KMS-11 (cell line): ENCODE data around the gene ASF1A.

ENCODE experiments used
- H2AFZ ChIP-seq: fragments of 200-600 bp; sonication (generic); 2 replicates; pipeline ENCODE4 v1.6.1; 2016; ENCODE audit warnings: antibody characterized with exemption, mixed run types, low read depth
- H3K27ac ChIP-seq: fragments of 200-600 bp; sonication (generic); 2 replicates; pipeline ENCODE4 v1.6.1; 2016; ENCODE audit warnings: mild to moderate bottlenecking, mixed run types
- H3K27me3 ChIP-seq: fragments of 200-600 bp; sonication (generic); 2 replicates; pipeline ENCODE4 v1.6.1; 2017; ENCODE audit warnings: mild to moderate bottlenecking, low read depth, mixed run types, moderate library complexity; ENCODE audit not compliant: insufficient read depth
- H3K36me3 ChIP-seq: fragments of 200-600 bp; sonication (generic); 2 replicates; pipeline ENCODE4 v1.6.1; 2017; ENCODE audit warnings: mild to moderate bottlenecking, mixed run types; ENCODE audit not compliant: insufficient read depth
- H3K4me1 ChIP-seq: fragments of 200-600 bp; sonication (generic); 2 replicates; pipeline ENCODE4 v1.6.1; 2016; ENCODE audit warnings: mild to moderate bottlenecking, low read depth, mixed run types; ENCODE audit not compliant: poor library complexity, severe bottlenecking
- H3K4me2 ChIP-seq: fragments of 200-600 bp; sonication (generic); 2 replicates; pipeline ENCODE4 v1.7.0; 2016; ENCODE audit warnings: mild to moderate bottlenecking, mixed run types
- H3K4me3 ChIP-seq: fragments of 200-600 bp; sonication (generic); IDR thresholded peaks from 2 replicates; pipeline ENCODE4 v1.6.1; 2017; ENCODE audit warnings: low read depth, low read length, mixed read lengths; ENCODE audit not compliant: insufficient read depth
- H3K79me2 ChIP-seq: fragments of 200-600 bp; sonication (generic); 2 replicates; pipeline ENCODE4 v1.6.1; 2016; ENCODE audit warnings: low read depth, mixed run types; ENCODE audit not compliant: insufficient read depth
- H3K9ac ChIP-seq: fragments of 200-600 bp; sonication (generic); 2 replicates; pipeline ENCODE4 v1.6.1; 2016; ENCODE audit warnings: mild to moderate bottlenecking, mixed run types
- H4K20me1 ChIP-seq: fragments of 200-600 bp; sonication (generic); 2 replicates; pipeline ENCODE4 v1.6.1; 2016; ENCODE audit warnings: mild to moderate bottlenecking, mixed run types; ENCODE audit not compliant: insufficient read depth
- TF ChIP-seq, protein P1 (sequence below): fragments of 200-600 bp; sonication (generic); conservative IDR thresholded peaks from 2 replicates; pipeline ENCODE4 v1.6.1; 2017; ENCODE audit warnings: low read depth, mild to moderate bottlenecking, antibody characterized with exemption, low read length, moderate library complexity, mixed read lengths

ASF1A gene

DNA sequence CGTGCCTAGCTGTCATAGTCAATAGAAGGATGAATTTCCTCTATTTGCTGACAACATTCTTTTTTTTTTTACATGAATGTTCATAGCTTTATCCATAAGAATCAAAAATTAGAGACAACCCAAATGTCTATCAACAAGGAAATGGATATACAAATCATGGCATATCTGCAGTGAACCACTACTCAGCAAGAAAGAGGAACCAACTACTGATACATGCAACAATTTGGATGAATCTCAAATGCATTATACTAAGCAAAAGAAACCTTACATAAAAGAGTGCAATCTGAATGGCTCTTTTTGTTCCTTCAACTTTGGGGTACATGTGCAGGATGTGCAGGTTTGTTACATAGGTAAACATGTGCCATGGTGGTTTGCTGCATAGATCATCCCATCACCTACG, 58.7 kb downstream of the ASF1A start:
- H3K36me3 ChIP-seq = no peaks in the 10 kb centered on the region
- no peak overlapping the region for H3K4me2 ChIP-seq
- H3K4me1 ChIP-seq = no peaks in the 10 kb centered on the region
- H4K20me1 ChIP-seq = no peaks in the 10 kb centered on the region
- H3K4me3 ChIP-seq = no peak overlapping the region
- H3K27me3 ChIP-seq = no peaks in the 10 kb centered on the region
- TF ChIP-seq, protein P1, sequence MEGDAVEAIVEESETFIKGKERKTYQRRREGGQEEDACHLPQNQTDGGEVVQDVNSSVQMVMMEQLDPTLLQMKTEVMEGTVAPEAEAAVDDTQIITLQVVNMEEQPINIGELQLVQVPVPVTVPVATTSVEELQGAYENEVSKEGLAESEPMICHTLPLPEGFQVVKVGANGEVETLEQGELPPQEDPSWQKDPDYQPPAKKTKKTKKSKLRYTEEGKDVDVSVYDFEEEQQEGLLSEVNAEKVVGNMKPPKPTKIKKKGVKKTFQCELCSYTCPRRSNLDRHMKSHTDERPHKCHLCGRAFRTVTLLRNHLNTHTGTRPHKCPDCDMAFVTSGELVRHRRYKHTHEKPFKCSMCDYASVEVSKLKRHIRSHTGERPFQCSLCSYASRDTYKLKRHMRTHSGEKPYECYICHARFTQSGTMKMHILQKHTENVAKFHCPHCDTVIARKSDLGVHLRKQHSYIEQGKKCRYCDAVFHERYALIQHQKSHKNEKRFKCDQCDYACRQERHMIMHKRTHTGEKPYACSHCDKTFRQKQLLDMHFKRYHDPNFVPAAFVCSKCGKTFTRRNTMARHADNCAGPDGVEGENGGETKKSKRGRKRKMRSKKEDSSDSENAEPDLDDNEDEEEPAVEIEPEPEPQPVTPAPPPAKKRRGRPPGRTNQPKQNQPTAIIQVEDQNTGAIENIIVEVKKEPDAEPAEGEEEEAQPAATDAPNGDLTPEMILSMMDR = no peak
- H3K79me2 ChIP-seq = no peaks in the 10 kb centered on the region
- H3K9ac ChIP-seq = no peak overlapping the region
- no peak overlapping the region for H3K27ac ChIP-seq
- H2AFZ ChIP-seq = no peak overlapping the region

DNA sequence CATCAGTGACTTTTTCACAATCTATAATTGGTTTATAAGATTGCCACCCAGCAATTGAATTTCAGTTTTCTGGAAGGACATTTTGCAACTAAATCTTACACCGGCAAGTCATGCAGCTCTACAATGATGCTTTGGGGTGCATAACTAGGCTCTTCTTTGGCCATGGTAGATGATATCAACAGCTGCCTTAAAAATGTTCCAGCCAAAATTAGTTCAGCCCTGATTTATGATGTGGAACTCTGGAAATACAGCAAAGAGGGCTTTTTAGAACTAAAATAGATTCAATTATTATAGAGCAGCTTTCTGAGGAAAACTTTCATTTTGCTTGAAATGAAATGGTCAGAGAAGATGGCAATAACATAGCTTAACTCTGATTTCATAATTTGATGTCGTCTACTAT, 59.4 kb downstream of the ASF1A start:
- Histone ChIP-seq H3K9ac (no peak overlapping the region), H3K4me1 (no peaks in the 10 kb centered on the region), H3K4me3 (no peak overlapping the region), H4K20me1 (no peaks in the 10 kb centered on the region), H3K27me3 (no peaks in the 10 kb centered on the region), H3K27ac (no peak overlapping the region), H3K79me2 (no peaks in the 10 kb centered on the region), H3K36me3 (no peaks in the 10 kb centered on the region), H3K4me2 (no peak overlapping the region), H2AFZ (no peak overlapping the region)
- TF ChIP-seq, protein P1 = no peak
